Stimulated activated CD4-positive, alpha-beta T cell treated with anti-CD3 and anti-CD28 coated beads, Interleukin-12 subunit alpha, Interleukin-12 subunit beta, amount 100 ng/mL, for 24 hours (primary cell): ENCODE results near the gene BRINP2.

Experiments
- DNase-seq, 2 experiments: peaks; one replicate each; pipeline ENCODE4 v3.0.0-alpha.2; 2020; ENCODE audit warnings: low read depth in 2 of 2

BRINP2 gene, protein sequence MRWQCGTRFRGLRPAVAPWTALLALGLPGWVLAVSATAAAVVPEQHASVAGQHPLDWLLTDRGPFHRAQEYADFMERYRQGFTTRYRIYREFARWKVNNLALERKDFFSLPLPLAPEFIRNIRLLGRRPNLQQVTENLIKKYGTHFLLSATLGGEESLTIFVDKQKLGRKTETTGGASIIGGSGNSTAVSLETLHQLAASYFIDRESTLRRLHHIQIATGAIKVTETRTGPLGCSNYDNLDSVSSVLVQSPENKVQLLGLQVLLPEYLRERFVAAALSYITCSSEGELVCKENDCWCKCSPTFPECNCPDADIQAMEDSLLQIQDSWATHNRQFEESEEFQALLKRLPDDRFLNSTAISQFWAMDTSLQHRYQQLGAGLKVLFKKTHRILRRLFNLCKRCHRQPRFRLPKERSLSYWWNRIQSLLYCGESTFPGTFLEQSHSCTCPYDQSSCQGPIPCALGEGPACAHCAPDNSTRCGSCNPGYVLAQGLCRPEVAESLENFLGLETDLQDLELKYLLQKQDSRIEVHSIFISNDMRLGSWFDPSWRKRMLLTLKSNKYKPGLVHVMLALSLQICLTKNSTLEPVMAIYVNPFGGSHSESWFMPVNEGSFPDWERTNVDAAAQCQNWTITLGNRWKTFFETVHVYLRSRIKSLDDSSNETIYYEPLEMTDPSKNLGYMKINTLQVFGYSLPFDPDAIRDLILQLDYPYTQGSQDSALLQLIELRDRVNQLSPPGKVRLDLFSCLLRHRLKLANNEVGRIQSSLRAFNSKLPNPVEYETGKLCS

DNA sequence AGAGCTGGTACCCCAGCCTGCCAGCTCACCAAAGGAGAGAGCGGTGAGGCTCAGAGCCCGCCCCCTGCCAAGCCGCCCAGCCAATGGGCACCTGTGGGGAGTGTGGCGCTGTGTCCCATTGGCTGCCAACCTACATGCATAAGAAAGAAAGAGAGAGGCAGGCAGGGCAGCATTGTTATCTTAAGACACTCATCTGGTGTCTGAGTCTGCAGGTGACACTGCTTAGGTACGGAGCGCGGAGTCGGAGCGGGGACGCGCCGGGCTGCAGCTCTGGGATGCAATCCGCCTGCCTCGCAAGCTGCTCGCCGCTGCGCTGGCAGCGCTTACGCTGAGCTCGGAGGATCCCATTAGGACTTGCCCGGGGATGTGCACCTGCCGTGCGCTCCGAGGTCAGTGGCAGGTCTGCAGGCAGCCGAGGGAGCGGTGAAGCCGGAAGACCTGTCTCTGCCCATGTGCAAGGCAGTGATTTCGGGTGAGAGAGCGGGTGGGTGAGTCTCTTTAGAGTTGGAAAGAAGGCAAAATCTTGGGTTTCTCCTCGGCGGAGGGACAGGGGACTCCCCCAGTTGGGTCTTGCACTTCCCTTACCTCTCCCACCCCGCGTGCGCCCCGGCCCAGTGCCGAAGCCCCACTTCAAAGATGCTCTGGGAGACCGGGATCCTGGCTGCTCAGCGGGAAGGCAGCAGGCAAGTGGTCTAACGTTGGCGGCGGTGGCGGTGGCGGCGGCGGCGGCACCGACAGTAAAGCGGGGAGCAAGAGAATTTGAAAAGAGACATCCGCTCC lies at the start of gene BRINP2:
BRINP2 (plus strand) TSS at position 203 of the 780 bp plus-strand sequence. CDS start 58,919 bp downstream, outside the sequence.
- no peak for DNase-seq

DNA sequence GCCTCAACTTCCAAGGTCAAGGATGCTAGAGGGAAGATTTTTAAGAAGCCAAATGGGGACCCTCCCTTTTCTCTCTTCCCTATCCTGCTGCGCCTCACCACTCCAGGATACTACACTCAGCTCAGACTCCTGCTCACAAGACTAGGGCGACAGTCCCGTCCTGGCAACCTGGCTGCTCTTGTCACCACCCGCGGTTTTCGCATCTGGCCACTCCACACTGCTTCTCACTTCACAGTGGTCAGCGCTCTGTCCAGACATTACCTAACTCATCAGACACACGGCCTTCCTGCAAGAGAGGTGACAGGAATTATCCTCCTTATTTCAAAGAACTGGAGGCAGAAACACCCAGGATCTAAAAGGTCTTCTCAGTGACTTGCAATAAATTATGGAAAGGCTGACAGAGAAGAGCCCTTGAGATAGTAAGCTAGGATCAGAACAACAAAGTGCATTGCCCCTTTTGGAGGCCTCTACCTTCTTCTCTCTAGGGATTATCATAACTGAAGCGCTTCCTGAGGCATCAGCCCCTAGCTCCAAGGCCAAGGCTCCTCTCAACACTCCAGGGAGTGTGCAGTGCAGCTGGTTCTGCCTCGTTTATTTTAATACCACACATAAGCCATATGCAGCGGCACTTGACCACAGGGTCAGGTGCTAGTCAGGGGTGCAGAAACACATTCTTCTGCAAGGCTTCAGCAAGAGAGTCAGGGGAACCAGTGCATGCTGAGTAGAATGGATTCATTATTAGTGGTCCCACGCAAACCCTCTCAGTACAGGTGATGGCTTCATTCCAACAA lies 48.1 kb upstream of the BRINP2 start:
- DNase-seq, result no peak

DNA sequence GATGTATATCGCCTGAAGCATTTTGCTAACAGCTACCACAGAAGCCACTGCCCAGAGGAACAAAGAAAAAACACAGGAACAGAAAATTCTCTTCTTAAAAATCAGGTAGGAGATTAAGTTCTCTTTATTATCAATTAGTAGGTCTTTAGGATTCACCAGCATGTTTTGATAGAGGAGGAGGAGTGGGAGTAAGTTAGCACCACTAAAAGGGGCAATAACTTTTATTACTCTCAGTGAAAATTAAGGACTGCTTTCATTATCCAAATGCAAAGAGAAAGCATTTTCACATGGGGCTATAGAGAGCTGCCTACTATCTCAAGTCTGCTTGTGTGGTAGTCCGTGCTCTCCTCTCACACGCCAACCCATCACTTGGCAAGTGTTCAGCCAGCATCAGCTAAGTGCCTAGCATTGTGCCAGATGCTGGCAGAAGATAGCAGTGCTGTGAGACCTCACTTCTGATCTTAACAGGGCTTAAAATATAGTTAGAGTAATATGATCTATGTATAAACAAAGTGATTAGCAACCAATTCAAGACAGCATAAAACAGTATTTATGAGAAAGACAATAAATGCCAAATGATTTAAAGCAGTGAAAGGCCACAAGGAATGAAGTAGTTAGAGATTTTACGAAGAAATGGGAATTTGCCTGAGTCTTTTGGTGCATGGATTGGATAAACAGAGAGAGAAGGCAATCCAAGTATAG lies 46.0 kb upstream of the BRINP2 start:
- DNase-seq, result no peak

DNA sequence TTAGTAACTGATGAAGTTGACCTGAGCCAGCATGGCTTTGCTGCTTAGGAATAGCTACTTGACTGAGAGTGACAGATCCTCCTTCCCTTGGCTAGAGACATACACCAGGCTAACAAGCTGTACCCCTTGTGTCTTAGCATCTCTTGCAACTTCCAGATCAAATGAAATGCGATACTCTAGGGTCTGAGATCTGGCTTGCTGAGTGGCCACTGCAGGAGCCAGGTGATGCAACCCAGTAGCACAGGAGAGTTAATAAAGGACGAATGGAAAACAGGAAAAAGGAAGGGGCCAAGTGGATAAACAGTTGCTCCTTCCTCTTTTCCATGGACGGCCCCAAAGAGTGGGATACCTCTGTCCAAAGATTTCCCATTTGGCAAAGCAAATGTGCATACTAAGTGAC lies 44.5 kb upstream of the BRINP2 start:
- no peak for DNase-seq

DNA sequence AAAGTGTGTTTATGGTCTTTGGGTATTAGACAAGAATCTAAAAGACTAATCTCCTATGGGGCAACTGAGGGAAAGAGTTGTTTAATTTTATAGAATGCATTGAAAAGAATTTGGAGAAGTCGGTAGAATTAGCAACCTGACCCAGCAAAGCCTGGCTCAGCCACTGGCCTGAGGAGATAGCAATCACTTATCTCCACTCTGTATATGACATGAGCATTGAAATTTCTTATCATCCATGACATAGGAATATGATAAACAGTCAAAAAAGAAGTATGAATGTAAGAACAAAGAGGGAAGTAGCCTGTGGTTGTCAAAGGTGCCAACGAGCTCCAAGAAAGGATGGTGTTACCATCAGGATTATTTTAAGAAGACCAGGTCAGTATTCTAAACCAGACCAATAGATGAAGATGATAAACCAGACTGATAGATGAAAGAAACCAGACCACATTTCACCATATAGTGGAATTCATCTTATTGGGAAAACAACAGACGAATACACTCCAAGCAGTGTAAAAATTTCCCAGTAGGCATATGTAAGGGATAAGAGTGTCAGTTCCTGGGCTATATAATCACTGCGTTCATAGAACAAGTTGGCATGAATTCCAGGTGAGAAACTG lies 42.0 kb upstream of the BRINP2 start:
- DNase-seq, result no peak

DNA sequence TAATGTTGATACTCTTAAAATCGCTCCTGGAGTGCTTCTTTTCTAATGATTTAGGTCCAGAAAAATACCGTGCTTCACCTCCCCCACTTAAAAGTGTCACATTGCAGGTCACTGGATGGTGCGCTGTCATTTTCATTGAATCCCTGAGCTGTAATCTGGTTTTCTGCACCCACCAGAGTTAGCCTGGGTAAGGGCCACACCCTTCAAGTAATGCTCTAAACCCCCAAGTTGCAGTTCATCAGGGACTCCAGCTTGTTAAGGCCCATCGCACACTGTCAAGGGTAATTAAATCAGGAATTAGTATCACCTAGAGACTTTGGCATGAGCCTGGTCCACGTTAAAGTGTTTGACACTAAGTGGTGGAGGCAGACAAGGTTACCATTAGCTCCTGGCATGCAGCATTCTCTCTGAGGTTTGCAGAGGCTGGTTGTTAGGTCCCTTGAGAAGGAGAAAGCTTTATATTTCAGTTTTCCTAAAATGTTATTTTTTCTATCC lies 40.3 kb upstream of the BRINP2 start:
- DNase-seq, result no peak

DNA sequence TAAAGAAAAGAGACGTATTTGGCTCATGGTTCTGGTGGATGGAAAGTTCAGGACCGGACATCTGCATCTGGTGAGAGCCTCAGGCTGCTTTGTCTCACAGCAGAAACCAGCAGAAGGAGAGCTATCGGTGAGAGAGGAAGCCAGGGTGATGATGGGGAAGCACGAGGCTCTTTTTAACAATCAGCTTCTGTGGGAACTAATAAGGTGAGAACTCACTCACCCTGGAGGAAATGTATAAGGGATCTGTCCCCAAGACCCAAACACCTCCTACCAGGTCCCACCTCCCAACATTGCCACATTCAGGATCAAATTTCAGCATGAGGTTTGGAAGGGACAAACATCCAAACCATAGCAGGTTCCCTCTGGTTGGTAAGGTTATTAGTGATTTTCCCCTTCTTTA lies 39.0 kb upstream of the BRINP2 start:
- no peak for DNase-seq

DNA sequence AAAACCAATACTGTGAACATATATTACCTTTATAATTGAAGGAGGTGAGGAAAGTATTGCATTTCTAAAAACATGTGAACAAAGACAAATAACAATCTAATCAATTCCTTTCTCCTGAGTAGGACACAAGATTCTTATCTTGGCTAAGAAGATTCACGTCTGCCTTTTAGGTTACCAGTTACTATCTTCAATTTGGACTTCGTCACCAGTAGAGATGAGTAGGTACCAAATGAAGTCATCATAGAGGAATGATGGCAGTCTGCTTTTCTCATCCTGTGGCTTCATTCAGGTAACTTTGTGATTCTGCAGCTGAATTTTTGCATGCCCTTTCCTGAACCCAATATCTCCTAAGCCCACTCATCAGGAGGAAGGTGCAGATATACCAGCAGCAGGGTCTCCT lies 38.6 kb upstream of the BRINP2 start:
- no peak for DNase-seq

DNA sequence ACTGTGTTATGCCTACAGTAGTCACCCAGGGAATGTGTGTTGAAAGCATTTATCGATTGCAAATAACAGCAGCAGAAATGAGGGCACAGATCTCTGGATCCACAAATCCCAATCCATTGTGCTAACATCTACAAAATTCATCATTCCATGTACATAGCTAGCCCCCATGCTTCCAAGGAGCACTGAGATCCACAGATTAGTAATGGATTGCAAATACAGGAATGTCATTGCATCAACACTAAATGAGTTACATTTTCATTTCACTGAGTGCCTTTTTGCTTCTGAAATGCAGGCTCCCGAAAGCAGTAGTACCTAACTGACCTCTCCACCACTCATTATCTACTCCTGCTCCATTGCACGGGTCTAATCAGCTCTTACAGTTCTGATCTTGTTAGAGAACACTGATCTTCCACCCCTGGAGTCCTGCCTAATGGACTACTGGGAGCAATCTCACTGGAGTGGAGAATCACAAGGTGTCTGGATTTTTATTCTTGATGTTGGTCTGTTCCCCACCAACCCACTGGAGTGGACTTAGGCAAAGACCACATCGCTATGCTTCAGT lies 36.7 kb upstream of the BRINP2 start:
- DNase-seq, result no peak

DNA sequence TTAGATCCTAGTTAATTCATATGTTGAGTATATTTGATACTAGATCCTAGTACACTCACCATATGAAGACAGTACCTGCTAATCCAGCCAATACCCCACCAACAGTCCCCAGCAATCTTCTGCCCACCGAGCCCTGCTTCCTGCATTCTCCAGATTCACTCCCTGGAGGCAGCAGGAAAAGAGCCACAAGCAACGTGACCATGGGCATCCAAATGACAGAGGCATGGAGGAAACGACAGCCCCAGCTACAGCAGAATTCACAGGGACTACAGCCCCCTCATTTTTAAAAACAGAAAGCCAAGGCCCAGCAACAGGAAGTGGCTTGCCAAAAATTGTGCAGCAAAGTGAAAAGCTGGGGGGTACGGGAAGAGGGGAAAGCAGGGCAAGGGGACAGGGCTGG lies 35.5 kb upstream of the BRINP2 start:
- no peak for DNase-seq

DNA sequence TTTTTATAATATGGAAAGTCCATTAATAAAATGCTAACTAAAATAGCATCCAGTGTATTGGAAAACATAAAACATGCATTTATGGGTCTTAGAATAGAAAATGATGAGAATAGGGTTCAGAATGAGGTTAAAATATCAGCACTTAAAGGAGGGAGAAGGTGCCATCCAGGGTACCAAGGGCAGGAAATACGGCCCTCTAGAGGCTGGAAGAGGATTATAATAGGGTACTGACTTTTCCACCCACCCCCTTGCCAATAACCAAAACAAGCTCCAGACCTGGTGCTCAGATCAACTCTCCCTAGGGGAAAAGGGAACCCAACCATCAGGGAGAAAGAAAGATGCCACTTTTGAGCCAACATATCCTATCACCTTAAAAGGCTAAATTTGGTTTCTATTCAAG lies 32.9 kb upstream of the BRINP2 start:
- DNase-seq, result no peak

DNA sequence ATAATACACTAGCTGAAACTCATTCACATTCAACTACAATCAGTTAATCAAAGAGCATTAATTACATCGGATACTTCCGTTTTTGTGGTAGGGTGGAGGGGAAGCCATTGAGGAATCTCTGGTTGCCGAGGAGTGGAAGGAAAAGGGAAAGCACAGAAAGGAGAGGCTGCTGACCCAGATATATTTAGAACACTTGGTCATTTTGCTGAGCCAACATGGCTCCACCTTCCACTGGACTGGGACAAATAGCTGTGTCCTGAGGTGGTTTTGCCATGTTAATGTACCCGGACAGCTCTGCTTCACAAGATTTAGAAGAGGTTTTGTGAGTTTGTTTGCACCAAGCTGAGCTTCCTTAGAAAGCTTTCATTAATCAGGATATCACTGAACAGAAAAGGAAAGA lies 32.4 kb upstream of the BRINP2 start:
- no peak for DNase-seq

DNA sequence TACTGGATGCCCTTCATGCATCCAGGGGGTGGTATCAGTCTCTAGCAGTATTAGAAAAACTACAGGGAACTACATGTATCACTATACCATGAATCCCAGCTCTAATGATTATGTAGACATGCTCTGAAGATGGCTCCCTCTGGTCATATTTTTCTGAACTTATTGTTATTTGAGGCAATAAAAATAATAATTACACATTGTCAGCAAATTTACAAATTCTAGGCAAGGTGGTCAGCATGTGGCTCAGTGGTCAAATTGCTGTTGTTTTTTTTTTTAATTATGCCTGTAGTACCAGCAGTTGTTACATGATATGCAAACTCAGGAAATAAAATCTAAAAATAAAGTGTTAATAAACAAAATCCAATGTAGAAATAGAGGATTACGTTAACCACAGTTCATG lies 28.7 kb upstream of the BRINP2 start:
- no peak for DNase-seq

DNA sequence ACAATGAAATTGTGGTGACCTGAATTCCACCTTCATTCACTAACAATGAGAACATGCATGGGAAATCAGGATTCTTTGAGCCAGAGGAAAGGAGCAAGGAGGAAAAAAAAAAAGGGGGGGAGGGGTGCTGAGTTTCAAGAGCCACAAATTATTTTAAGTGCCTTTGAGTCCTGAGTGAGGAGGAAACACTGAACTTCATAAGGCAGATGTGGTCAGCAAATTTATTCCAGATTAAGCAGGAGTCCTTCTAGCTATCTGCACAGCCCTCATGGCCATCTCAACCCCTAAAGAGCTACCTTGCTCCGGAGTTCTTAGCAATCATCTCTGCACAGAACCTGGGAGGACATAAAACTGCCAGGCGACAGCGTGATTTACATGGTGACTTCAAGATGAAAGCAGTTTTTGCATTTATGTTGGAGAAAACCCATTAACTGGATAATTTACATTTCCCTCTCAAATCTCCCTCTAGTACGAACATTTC lies 27.9 kb upstream of the BRINP2 start:
- no peak for DNase-seq

DNA sequence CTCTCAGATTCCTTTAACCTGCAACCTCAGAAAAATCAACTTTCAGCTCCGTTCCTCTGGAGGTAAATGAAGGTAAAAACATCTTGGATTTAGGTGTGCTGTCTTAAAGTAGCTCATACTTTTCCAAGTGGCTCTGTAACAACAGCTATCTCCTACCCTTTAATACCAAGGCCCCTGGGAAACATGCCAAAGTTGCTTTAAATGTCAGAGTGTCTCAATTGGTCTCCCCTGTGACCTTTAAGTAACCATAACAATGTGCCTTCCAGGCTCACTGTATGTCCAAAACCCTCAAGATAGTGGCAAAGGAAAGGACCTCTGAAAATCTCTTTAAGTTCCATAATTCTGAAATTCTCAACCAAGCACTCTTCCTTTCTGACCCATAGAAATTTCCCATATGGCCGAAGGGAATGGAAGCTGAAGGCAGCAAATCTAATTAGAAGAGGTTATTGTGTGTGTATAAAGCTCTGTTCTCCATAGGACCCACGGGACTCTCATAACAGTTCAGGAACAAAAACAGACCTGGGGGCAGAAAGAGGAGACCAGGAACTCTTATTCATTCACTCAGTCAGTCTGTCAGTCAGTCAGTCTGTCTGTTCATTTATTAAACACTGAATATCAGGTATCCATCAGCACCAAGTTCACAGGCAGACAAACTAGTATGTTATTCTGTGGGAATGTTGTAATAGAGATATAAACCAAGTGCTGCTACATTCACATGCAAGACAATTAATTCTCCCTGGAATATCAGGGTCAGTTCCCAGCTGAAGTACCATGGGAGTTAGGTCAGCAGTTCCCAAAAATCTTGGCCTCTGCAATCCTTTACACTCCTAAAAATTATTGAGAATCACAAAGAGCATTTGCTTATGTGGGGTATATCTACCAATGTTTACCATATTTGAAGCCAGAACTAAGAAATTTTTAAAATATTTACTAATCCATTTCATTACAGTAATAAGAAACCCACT lies 25.4 kb upstream of the BRINP2 start:
- no peak for DNase-seq

DNA sequence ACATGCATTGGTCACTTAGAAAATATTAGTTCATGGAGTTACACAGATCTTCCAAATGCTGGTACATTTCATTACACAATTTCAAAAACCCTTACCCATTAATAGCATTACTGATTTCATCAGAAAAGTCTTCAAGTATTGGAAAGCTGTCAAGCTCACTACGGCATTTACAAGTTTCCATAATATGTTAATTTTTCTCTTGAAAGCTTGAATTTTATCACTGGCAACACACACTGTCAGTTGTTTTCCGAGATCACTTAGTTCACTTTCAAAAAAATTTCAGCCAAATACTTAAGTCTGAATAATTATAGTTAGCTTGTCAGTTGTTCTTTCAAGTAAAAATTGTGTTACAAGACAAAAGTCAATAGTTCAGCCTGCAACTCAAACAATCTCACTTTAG lies 24.3 kb upstream of the BRINP2 start:
- DNase-seq, result no peak

DNA sequence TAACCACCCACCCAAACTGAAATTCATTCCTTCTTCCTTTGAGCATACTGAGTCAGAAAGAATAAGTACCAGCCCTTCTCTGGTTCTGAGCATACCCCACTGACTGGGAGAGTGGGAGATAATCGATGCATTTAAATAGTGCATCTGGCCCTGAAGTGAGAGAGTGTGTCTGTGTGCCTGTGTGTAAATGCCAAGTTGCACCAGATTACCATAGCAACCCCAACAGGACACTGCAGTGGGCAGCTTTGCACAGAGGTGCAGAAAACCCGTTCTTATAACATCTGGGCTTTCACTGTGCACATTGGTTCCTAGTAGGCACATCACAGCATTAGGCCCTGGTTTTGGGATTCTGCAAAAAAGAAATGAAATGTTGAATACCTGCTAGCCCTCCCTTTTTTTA lies 8.5 kb upstream of the BRINP2 start:
- no peak for DNase-seq

DNA sequence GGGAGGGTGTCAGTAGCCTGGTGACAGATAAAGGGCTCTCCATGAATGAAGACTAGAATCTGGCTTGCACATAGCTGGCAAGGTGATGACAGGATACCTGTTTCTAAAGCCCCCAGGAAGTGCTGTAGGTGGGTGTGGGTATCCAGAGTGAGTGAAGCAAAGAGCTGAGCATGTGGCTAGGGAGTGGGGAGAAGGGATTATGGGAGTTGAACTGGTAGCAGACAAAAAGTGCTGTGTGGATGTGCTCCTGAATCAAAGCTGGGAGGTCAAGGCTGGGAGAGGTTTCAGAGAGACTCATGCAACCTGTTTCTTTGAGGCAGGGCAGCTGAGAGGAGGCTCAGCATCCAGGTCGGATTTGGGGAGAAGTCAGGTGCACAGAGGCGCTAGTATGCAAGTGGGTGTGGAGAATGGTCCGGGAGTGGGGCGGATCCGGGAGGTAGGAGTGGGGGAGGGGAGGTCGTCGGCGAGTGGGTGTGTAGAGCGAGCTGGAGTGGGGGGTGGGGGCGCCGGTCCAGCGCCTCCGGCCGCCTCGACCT lies 6.8 kb upstream of the BRINP2 start:
- DNase-seq, result no peak
